HG03175 (cell line): ENCODE measurements around the gene SH2D3A.

Experiments used
- ATAC-seq: cut with Tn5 transposase; IDR thresholded peaks from one replicate; pipeline ENCODE4 v1.9.1; 2021; ENCODE audit warnings: mild to moderate bottlenecking, moderate library complexity; ENCODE audit not compliant: unreplicated experiment

The SH2D3A gene

GRCh38 chr19:6738787-6739389 lies 28.3 kb downstream of the SH2D3A start:
- ATAC-seq, result no peak

- ATAC-seq, result no peak
Measured at GRCh38 chr19:6737873-6738786, 29.1 kb downstream of the SH2D3A start.

- peak; percentile 71 for ATAC-seq
Measured at GRCh38 chr19:6737284-6737872, 29.9 kb downstream of the SH2D3A start, which contains the start of gene GPR108. TSS of gene GPR108 (minus strand) at chr19:6737580. CDS start at chr19:6737576, 4 bp downstream.

GRCh38 chr19:6736917-6737283 lies 30.3 kb downstream of the SH2D3A start:
- no peak for ATAC-seq

- ATAC-seq, result no peak
Measured at GRCh38 chr19:6736169-6736916, 30.9 kb downstream of the SH2D3A start.

- no peak for ATAC-seq
Measured at GRCh38 chr19:6735181-6735911, 31.9 kb downstream of the SH2D3A start.

GRCh38 chr19:6734096-6734696 lies 33.0 kb downstream of the SH2D3A start:
- ATAC-seq, result no peak

- no peak for ATAC-seq
Measured at GRCh38 chr19:6733338-6734095, 33.7 kb downstream of the SH2D3A start.

GRCh38 chr19:6732803-6733337 lies 34.4 kb downstream of the SH2D3A start:
- no peak for ATAC-seq

GRCh38 chr19:6731822-6732221 lies 35.4 kb downstream of the SH2D3A start:
- ATAC-seq, result no peak

- no peak for ATAC-seq
Measured at GRCh38 chr19:6730941-6731670, 36.1 kb downstream of the SH2D3A start.

GRCh38 chr19:6730153-6730804 lies 37.0 kb downstream of the SH2D3A start:
- no peak for ATAC-seq

- no peak for ATAC-seq
Measured at GRCh38 chr19:6729573-6730152, 37.6 kb downstream of the SH2D3A start.

GRCh38 chr19:6728346-6728745 lies 38.9 kb downstream of the SH2D3A start:
- ATAC-seq, result no peak

GRCh38 chr19:6725513-6726231 lies 41.6 kb downstream of the SH2D3A start:
- ATAC-seq, result no peak

- ATAC-seq, result no peak
Measured at GRCh38 chr19:6724631-6725492, 42.4 kb downstream of the SH2D3A start.
